ENCODE results near the gene RNF126. TPM values are rescaled to one million over a fixed set of nuclear protein-coding genes. Genes with fewer than 3 reads are reported as not detected.

Gene RNF126
- total RNA-seq, 1 donor from 2014 or later = 68.0 TPM

- intact Hi-C loops (cut with DNase I) = no loop called here
- TF ChIP-seq POLR2A (IDR thresholded peaks at IDR 0.05) (no peak), POLR2AphosphoS5 (IDR thresholded peaks at IDR 0.05; ENCODE audit: insufficient read depth in 1 of 2, low read depth in 1 of 2) (no peak), CTCF (IDR thresholded peaks at IDR 0.05) (no peak)
- DNase-seq (ENCODE audit: extremely low spot score in 2 of 2) = no peak
- Histone ChIP-seq H3K27me3 (no peaks in the 10 kb centered on the region), H3K4me1 (peaks cover 32% of the 10 kb centered on the region), H3K4me3 (peak overlapping the region; percentile 59 to 73), H3K9me3 (no peaks in the 10 kb centered on the region), H3K27ac (peak overlapping the region; percentile 87), H3K36me3 (no peaks in the 10 kb centered on the region)
Observed at GRCh38 chr19:709196-709964, 46.4 kb upstream of the RNF126 start.

- peaks cover 41% of the 10 kb centered on the region for H3K4me1 ChIP-seq
- TF ChIP-seq POLR2AphosphoS5 (IDR thresholded peaks at IDR 0.05; ENCODE audit: insufficient read depth in 1 of 2, low read depth in 1 of 2) (no peak), CTCF (IDR thresholded peaks at IDR 0.05) (no peak)
- no peaks in the 10 kb centered on the region for H3K27me3 ChIP-seq
- no peak for DNase-seq (ENCODE audit: extremely low spot score in 2 of 2)
- intact Hi-C loops (cut with DNase I) = no loop called here
- no peaks in the 10 kb centered on the region for H3K36me3 ChIP-seq
- peak within 1 kb of the TSS; percentile 88 for H3K27ac ChIP-seq
- no peaks in the 10 kb centered on the region for H3K9me3 ChIP-seq
- H3K4me3 ChIP-seq = peak within 1 kb of the TSS; percentile 59 to 73
Observed at GRCh38 chr19:708154-709143, 45.4 kb upstream of the RNF126 start, which contains the start of gene PALM. Gene PALM, plus strand, starts transcription at chr19:708935. Its CDS starts 212 bp downstream, at chr19:709147.

GRCh38 chr19:704447-704741 is 41.4 kb upstream of the RNF126 start:
- Histone ChIP-seq H3K27ac (no peak overlapping the region), H3K9me3 (no peaks in the 10 kb centered on the region), H3K4me3 (no peak overlapping the region), H3K27me3 (no peaks in the 10 kb centered on the region), H3K4me1 (peaks cover 24% of the 10 kb centered on the region), H3K36me3 (no peaks in the 10 kb centered on the region)
- TF ChIP-seq POLR2AphosphoS5 (IDR thresholded peaks at IDR 0.05; ENCODE audit: insufficient read depth in 1 of 2, low read depth in 1 of 2) = no peak
- TF ChIP-seq POLR2A (IDR thresholded peaks at IDR 0.05) = no peak
- TF ChIP-seq CTCF (IDR thresholded peaks at IDR 0.05) = no peak
- intact Hi-C loops (cut with DNase I) = no loop called here
- DNase-seq (ENCODE audit: extremely low spot score in 2 of 2) = no peak

- H3K27me3 ChIP-seq = no peaks in the 10 kb centered on the region
- H3K27ac ChIP-seq = no peak overlapping the region
Observed at GRCh38 chr19:703651-704446, 40.8 kb upstream of the RNF126 start.

More at GRCh38 chr19:703651-704446, 40.8 kb upstream of the RNF126 start:
- Histone ChIP-seq H3K4me1 (peaks cover 22% of the 10 kb centered on the region), H3K36me3 (no peaks in the 10 kb centered on the region), H3K9me3 (no peaks in the 10 kb centered on the region), H3K4me3 (peak overlapping the region; percentile 11 to 16)
- TF ChIP-seq POLR2A (IDR thresholded peaks at IDR 0.05) (no peak), POLR2AphosphoS5 (IDR thresholded peaks at IDR 0.05; ENCODE audit: insufficient read depth in 1 of 2, low read depth in 1 of 2) (no peak), CTCF (IDR thresholded peaks at IDR 0.05) (no peak)
- DNase-seq (ENCODE audit: extremely low spot score in 2 of 2) = no peak
- intact Hi-C loops (cut with DNase I) = no loop called here
